Right atrium auricular region (tissue), 2 donors: ENCODE measurements around the gene PPL. TPM values are rescaled to one million over a fixed set of nuclear protein-coding genes. Genes with fewer than 3 reads are reported as not detected.

ENCODE experiments used
- DNase-seq: peaks from one replicate; pipeline ENCODE4 v3.0.0-alpha.2; 2019; ENCODE audit warnings: low spot score
- H3K27ac ChIP-seq, 2 donors: fragments of 200-600 bp; sonication (generic); 1 replicate in 1 of 2; 2 replicates in 1 of 2; pipeline ENCODE4 v1.5.1; 2016 to 2019
- H3K27me3 ChIP-seq, 2 donors: fragments of 200-600 bp; sonication (generic); one replicate each; pipeline versions ENCODE4 v1.5.1 to v1.6.0; 2017 to 2019
- H3K36me3 ChIP-seq: fragments of 200-600 bp; sonication (generic); one replicate; pipeline ENCODE4 v1.5.1; 2016
- H3K4me1 ChIP-seq, 2 donors: fragments of 200-600 bp; sonication (generic); one replicate each; pipeline versions ENCODE4 v1.5.1 to v1.6.0; 2017 to 2019
- H3K4me3 ChIP-seq, 2 donors: fragments of 200-600 bp; sonication (generic); 1 replicate in 1 of 2; 2 replicates in 1 of 2; pipeline ENCODE4 v1.5.1; 2017 to 2019; ENCODE audit warnings: mild to moderate bottlenecking in 1 of 2, moderate library complexity in 1 of 2
- H3K9me3 ChIP-seq, 2 donors: fragments of 200-600 bp; sonication (generic); one replicate each; pipeline ENCODE4 v1.5.1; 2019
- CTCF ChIP-seq, 2 donors: fragments of 200-600 bp; sonication (generic); IDR thresholded peaks; one replicate each; pipeline ENCODE4 v1.5.1; 2019; ENCODE audit warnings: antibody characterized with exemption in 2 of 2
- total RNA-seq, 2 donors: library from RNA; depleted of rRNA; stranded (reverse); fragments of >200 nt; gene quantifications; one replicate each; pipeline ENCODE4 v1.1.0, GENCODE V29; 2016

Gene PPL
- total RNA-seq, 2 donors from 2014 or later: 7.5 to 17.1 TPM

- TF ChIP-seq CTCF (IDR thresholded peaks at IDR 0.05): peak in 1 of 2 donors; percentile 35
- Histone ChIP-seq H3K4me1 (peaks cover 0 to 23% of the 10 kb centered on the region in 2 donors), H3K9me3 (no peaks in the 10 kb centered on the region), H3K4me3 (peak overlapping the region; percentile 47 to 54), H3K27me3 (no peaks in the 10 kb centered on the region), H3K27ac (peak overlapping the region; percentile 48 to 57), H3K36me3 (no peaks in the 10 kb centered on the region)
- no peak for DNase-seq
These were observed 562 bp downstream of the PPL start for GRCh38 chr16:4936181-4936990.

- peak; percentile 87 for DNase-seq
- Histone ChIP-seq H3K9me3 (no peaks in the 10 kb centered on the region), H3K27me3 (no peaks in the 10 kb centered on the region), H3K27ac (peak overlapping the region; percentile 48 to 57), H3K36me3 (no peaks in the 10 kb centered on the region), H3K4me3 (peak overlapping the region in 1 of 2 donors; percentile 54), H3K4me1 (peaks cover 0 to 23% of the 10 kb centered on the region in 2 donors)
- TF ChIP-seq CTCF (IDR thresholded peaks at IDR 0.05): no peak
These were observed 1.6 kb downstream of the PPL start for GRCh38 chr16:4935241-4935855.

- no peaks in the 10 kb centered on the region for H3K27me3 ChIP-seq
- H3K27ac ChIP-seq: no peak overlapping the region
- no peak for DNase-seq
- TF ChIP-seq CTCF (IDR thresholded peaks at IDR 0.05): no peak
- no peak overlapping the region for H3K4me3 ChIP-seq
- no peaks in the 10 kb centered on the region for H3K36me3 ChIP-seq
- H3K9me3 ChIP-seq: no peaks in the 10 kb centered on the region
- peaks cover 0 to 23% of the 10 kb centered on the region in 2 donors for H3K4me1 ChIP-seq
These were observed 2.4 kb downstream of the PPL start for GRCh38 chr16:4934591-4934990.

GRCh38 chr16:4933871-4934395 is 3.0 kb downstream of the PPL start:
- no peaks in the 10 kb centered on the region for H3K9me3 ChIP-seq
- no peaks in the 10 kb centered on the region for H3K36me3 ChIP-seq
- no peaks in the 10 kb centered on the region for H3K27me3 ChIP-seq
- H3K4me3 ChIP-seq: no peak overlapping the region
- H3K27ac ChIP-seq: no peak overlapping the region
- no peak for DNase-seq
- H3K4me1 ChIP-seq: peaks cover 0 to 23% of the 10 kb centered on the region in 2 donors
- TF ChIP-seq CTCF (IDR thresholded peaks at IDR 0.05): no peak

- H3K27ac ChIP-seq: no peak overlapping the region
- no peak for TF ChIP-seq CTCF (IDR thresholded peaks at IDR 0.05)
These were observed 3.5 kb downstream of the PPL start for GRCh38 chr16:4933433-4933832.

More at GRCh38 chr16:4933433-4933832, 3.5 kb downstream of the PPL start:
- Histone ChIP-seq H3K4me3 (no peak overlapping the region), H3K4me1 (peaks cover 0 to 23% of the 10 kb centered on the region in 2 donors), H3K9me3 (no peaks in the 10 kb centered on the region), H3K27me3 (no peaks in the 10 kb centered on the region), H3K36me3 (no peaks in the 10 kb centered on the region)
- no peak for DNase-seq
